ENCODE results near the gene MYO16.
"Not testable (repeated sequence)": the region's sequence is repeated elsewhere in the genome, so short reads cannot be mapped to it uniquely, and the experiment has no call there.

GRCh38 chr13:109217510-109217909 lies 588.1 kb downstream of the MYO16 start:
- TF ChIP-seq CTCF (IDR thresholded peaks at IDR 0.05; ENCODE audit: low read depth, low read length, poor library complexity, severe bottlenecking); EZH2phosphoT487 (IDR thresholded peaks at IDR 0.05; ENCODE audit: borderline replicate concordance, low read length): not testable (repeated sequence)
